K562 treated with DMSO at 1 percent for 24 hours (cell line): ENCODE results near the gene ACTRT1. TPM values are rescaled to one million over a fixed set of nuclear protein-coding genes. Genes with fewer than 3 reads are reported as not detected.

Experiments used
- total RNA-seq: library from RNA; unstranded; fragments of 300-600 nt; gene quantifications from 2 replicates; pipeline ENCODE4 v1.2.3, GENCODE V29; 2022; ENCODE audit warnings: low read depth; ENCODE audit not compliant: insufficient read depth

The ACTRT1 gene
- not detected in 2 replicates for total RNA-seq

GRCh38 chrX:128052303-128052702 is at the start of gene ACTRT1:
ACTRT1 (minus strand) TSS chrX:128052403; CDS start chrX:128052206, 197 bp downstream.

